Stimulated activated CD8-positive, alpha-beta memory T cell treated with anti-CD3 and anti-CD28 coated beads, Interleukin-7, amount 100 ng/mL, for 48 hours (primary cell): ENCODE results near the gene CCDC127.
"Not testable (repeated sequence)": the region's sequence is repeated elsewhere in the genome, so short reads cannot be mapped to it uniquely, and the experiment has no call there.

Experiments used
- DNase-seq, 2 donors: peaks; one replicate each; pipeline ENCODE4 v3.0.0-alpha.2; 2020; ENCODE audit warnings: low read depth in 1 of 2; ENCODE audit errors: extremely low read depth in 1 of 2

The CCDC127 gene

DNA sequence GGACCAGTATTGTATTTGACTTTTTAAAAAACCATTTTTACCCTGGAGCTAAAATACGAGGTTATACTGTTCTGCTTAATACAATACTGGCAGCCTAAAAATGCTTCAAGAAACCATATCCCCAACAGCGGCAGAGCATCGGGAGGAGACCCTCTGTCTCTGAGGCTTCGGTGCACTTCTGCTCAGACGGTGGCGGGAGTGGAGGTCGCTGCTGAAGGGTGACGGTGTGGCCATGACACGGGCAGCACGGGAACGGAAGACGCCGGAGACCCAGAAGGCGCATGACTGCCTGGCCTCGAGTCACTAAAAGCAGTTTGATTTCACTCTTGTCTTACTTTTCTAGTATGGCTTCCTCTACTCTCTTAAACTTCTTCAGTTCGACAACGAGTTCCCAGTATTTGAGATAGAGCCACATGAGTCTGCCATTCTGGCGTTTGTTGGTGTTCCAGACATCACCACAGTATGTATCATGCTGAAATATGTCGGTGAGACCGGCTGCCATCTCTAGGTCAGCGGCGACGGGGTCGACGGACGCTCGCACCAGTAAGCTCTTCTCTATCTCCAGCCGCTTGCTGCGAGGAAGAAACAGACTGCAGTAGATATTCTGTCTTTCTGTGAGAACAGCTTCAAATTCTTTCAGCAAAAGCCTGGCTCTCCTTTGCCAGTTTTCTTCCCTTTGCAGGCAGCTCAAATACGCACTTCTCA lies 12.8 kb downstream of the CCDC127 start:
- DNase-seq: no peak

GRCh38 chr5:204462-204861 lies 13.5 kb downstream of the CCDC127 start:
- DNase-seq: no peak

DNA sequence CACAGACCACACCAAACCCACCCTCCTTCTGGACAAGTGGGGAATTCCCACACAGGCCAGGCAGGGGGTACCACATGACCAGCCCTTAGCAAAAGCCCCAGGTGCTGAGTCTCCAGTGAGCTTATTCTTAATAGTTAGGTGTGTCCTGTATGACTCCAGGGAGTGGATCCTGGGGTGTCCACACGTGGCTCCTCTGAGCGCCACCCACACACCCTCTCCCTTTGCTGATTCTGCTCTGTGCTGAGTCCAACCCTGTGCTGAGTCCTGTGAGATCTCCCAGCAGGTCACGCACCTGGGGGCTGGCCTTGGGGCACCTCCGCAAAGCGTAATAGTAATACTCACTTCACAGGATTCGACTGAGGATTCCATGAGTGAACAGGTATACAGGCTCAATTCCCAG lies 14.0 kb downstream of the CCDC127 start:
- no peak for DNase-seq

- DNase-seq: no peak
Observed at GRCh38 chr5:203246-203930, 14.6 kb downstream of the CCDC127 start.

GRCh38 chr5:201672-202071 lies 16.3 kb downstream of the CCDC127 start:
- DNase-seq: no peak

- no peak for DNase-seq
Observed at GRCh38 chr5:200985-201384, 17.0 kb downstream of the CCDC127 start.

GRCh38 chr5:199950-200645 lies 17.9 kb downstream of the CCDC127 start:
- no peak for DNase-seq

DNA sequence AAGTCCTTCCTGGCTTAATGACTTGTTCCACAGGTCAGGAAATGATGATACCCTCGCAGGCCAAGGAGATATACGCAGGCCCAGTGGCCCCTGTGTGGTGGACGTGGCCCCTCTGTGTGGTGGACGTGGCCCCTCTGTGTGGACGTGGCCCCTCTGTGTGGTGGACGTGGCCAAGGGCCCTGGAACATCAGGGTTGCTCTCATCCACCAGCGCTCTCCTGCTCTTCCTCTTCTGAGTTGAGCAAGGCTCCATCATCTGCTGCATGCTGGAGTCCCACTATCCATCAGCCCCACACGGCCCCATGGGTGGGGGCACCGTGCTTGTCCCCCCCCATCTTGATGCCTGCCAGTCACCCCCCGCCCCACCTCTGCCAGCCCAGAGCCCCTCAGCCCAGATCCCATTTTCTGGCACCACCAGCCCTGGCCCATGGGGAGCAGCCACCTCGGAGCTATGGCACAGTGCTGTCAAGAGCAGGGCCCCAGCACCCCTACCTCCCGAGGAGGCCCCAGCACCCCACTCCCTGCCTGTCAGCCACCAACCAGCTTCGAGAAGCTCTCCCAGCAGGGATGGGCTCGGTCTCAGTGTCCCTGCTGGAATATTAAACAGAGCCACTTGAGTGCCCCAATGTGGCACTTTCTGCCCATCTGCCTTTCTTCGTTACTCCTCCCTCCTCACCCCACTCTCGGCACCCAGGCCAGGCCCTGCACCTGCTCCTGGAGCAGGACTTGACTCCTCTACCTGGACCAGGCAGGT lies 18.6 kb downstream of the CCDC127 start:
- DNase-seq: no peak

DNA sequence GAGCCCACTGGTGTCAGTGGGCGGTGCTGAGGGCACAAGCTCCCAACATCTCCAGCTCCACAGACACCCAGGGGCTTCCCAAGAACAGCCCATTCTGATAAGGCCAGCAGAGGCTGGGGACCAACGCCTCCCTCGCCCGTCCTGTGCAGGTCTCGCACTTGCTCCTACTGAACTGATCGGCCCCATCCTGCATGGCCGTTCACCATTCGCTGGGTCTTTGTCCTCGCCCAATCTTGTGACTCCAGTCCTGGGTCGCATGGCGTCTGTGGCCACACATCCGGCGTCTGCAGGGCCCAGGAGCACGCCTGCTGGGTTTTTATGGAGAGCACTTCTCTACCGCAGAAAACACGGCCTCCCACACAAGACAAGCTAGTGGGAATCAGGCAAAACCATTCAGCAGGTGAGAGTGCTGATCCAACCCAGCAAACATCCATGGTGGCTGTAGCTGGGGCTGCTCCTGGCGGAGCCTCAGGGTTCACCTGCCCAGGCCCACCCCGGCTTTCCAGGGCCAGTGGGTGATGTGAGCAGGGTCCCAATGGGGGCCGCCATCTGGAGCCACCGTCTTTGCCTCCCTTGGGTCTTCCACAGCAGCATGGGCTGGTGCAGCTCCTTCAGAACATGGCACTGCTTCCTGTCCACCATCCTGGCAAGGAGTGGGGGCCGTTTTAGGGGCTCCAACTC lies 19.3 kb downstream of the CCDC127 start:
- no peak for DNase-seq

GRCh38 chr5:197892-198489 lies 20.0 kb downstream of the CCDC127 start:
- DNase-seq: no peak

DNA sequence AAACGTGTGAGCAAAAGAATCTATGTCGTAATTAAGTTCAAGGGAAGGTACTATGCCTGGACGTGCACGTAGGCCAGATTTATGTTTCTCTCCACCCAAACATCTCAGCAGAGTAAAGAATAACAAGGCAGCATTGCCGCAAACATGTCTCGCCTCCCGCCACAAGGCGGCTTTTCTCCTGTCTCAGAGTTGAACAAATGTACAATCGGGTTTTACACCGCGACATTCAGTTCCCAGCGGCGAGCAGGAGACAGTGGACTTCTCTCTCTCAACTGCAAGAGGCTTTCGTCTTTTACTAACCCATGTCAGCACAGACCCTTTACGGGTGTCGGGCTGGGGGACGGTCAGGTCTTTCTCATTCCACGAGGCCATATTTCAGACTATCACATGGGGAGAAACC lies 20.9 kb downstream of the CCDC127 start:
- DNase-seq: not testable (repeated sequence)

- no peak for DNase-seq
Observed at GRCh38 chr5:196350-196749, 21.6 kb downstream of the CCDC127 start.

DNA sequence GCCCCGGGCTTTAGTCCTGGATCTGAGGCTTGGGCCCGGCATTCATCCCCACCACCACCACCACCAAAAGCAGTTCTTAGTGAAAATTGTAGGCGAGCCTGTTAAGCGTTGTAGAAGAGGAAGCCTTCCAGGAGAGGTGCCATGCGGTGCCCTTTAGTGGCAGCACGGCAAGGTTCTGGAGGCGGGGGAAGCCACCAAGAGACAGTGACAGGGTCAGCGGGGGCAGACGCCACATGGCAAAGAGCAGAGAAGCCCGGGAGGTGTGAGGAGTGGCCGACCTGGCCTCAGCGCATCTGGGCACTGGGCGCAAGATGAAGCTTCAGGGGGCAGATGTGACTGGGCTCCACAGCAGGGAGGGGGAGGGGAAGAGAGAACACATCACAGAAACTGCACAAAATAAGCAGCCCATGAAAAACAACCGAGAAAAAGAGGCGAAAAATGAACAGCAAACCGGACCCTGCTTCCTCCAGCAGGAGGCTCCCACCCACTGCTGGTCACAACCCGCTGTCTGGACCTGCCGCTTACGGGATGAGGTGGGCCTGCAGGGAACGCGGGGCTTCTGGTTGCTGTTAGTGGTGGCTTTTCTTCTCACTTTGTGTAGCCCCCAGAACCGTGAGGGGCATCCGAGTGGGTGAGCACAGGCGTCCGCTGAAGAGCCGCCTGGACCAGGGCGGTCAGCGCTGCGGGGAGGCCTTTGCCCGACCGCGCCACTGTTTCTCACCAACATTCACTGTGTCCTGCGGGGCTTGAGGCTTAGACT lies 22.4 kb downstream of the CCDC127 start:
- no peak for DNase-seq

- no peak for DNase-seq
Observed at GRCh38 chr5:194603-195209, 23.2 kb downstream of the CCDC127 start.

GRCh38 chr5:194102-194501 lies 23.9 kb downstream of the CCDC127 start:
- DNase-seq: no peak

- DNase-seq: no peak
Observed at GRCh38 chr5:192970-193831, 24.8 kb downstream of the CCDC127 start.

DNA sequence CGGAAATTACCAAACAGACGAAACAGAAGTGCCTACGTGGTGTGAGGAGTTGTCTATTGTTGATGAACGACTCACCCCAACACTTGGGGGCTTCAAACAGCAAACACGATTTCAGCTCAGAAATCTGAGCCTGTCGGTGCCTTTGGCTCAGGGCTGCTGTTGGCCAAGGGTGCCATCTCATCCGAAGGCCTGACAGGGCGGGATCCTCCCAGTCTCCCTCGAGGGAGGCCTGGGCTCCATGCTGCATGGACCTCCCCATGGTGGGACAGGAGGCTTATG lies 25.3 kb downstream of the CCDC127 start:
- no peak for DNase-seq

DNA sequence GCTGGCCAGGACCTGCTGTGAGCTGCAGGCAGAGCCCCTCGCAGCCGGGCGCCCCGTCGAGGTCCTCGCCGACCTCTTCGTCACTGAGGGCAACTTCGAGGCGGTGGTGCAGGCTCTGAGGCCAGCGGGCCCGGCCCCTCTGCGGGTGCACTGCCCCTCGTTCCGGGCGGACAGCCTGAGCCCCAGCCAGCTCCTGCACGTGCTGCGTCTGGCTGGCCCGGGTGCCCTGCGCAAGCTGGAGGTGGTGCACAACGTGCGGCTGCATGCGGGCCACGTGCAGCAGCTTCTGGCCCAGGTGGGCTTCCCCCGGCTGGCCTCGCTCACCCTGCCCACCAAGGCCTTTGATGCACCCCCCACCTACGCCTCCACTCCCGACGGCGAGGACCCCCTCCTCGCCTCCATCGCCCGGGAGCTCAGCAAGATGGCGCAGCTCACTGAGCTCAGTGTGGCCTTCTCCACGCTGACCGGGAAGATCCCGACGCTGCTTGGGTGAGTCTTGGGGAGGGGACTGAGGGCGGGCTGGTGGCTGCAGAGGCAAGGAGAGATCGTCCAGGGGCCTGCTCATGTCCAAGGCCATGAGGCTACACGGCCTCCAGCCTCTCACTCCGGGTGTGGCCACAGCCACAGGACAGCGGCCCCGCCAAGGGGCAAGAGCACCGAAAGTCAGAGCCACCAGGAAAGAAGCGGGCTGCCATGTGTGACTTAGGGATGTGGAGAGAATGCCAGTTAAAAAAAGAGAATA lies 25.8 kb downstream of the CCDC127 start:
- no peak for DNase-seq
